ENCODE measurements around the gene OR1F1.
"Not testable (repeated sequence)": the region's sequence is repeated elsewhere in the genome, so short reads cannot be mapped to it uniquely, and the experiment has no call there.

The OR1F1 gene

GRCh38 chr16:3205939-3206338, 17.9 kb downstream of the OR1F1 start:
- not testable (repeated sequence) for DNase-seq

GRCh38 chr16:3207086-3207953, 19.3 kb downstream of the OR1F1 start:
- DNase-seq: no peak

- no peak for DNase-seq
Measured at GRCh38 chr16:3212006-3212405, 24.0 kb downstream of the OR1F1 start.

GRCh38 chr16:3212567-3212966, 24.6 kb downstream of the OR1F1 start:
- no peak for DNase-seq

- peak; percentile 43 for DNase-seq
Measured at GRCh38 chr16:3214904-3215600, 27.0 kb downstream of the OR1F1 start.

GRCh38 chr16:3215601-3216262, 27.7 kb downstream of the OR1F1 start:
- no peak for DNase-seq

GRCh38 chr16:3216263-3216640, 28.2 kb downstream of the OR1F1 start:
- peak; percentile 18 for DNase-seq

- no peak for DNase-seq
Measured at GRCh38 chr16:3220839-3221238, 32.8 kb downstream of the OR1F1 start.

- no peak for DNase-seq
Measured at GRCh38 chr16:3223913-3224515, 36.0 kb downstream of the OR1F1 start.

- no peak for DNase-seq
Measured at GRCh38 chr16:3234543-3234856, 46.5 kb downstream of the OR1F1 start.

- DNase-seq: peak; percentile 94
Measured at GRCh38 chr16:3234857-3235561, 47.0 kb downstream of the OR1F1 start, which contains the start of gene ZNF200. Gene ZNF200 (minus strand): TSS chr16:3235158. CDS start chr16:3233755, 1,403 bp downstream.

GRCh38 chr16:3235856-3236669, 48.1 kb downstream of the OR1F1 start:
- DNase-seq: peak; percentile 38

- DNase-seq: no peak
Measured at GRCh38 chr16:3241761-3242160, 53.8 kb downstream of the OR1F1 start.

- DNase-seq: no peak
Measured at GRCh38 chr16:3242709-3243108, 54.7 kb downstream of the OR1F1 start.

- DNase-seq: no peak
Measured at GRCh38 chr16:3243882-3244281, 55.9 kb downstream of the OR1F1 start.

GRCh38 chr16:3246002-3246401, 58.0 kb downstream of the OR1F1 start:
- no peak for DNase-seq

GRCh38 chr16:3246876-3247275, 58.9 kb downstream of the OR1F1 start:
- DNase-seq: no peak

GRCh38 chr16:3248596-3248995, 60.6 kb downstream of the OR1F1 start:
- no peak for DNase-seq

GRCh38 chr16:3249020-3249419, 61.0 kb downstream of the OR1F1 start:
- no peak for DNase-seq

GRCh38 chr16:3249451-3249850, 61.4 kb downstream of the OR1F1 start:
- no peak for DNase-seq

- no peak for DNase-seq
Measured at GRCh38 chr16:3252967-3253366, 65.0 kb downstream of the OR1F1 start.

GRCh38 chr16:3254309-3254708, 66.3 kb downstream of the OR1F1 start:
- no peak for DNase-seq

Measured in CD4-positive, alpha-beta T cell treated with Interleukin-6 for 4 hours (primary cell).